ENCODE results near the gene CMYA5.
A peak's percentile ranks its signal among the peaks of the same experiment; 100 is the strongest.
"Not testable (repeated sequence)": the region's sequence is repeated elsewhere in the genome, so short reads cannot be mapped to it uniquely, and the experiment has no call there.

CMYA5 gene

DNA sequence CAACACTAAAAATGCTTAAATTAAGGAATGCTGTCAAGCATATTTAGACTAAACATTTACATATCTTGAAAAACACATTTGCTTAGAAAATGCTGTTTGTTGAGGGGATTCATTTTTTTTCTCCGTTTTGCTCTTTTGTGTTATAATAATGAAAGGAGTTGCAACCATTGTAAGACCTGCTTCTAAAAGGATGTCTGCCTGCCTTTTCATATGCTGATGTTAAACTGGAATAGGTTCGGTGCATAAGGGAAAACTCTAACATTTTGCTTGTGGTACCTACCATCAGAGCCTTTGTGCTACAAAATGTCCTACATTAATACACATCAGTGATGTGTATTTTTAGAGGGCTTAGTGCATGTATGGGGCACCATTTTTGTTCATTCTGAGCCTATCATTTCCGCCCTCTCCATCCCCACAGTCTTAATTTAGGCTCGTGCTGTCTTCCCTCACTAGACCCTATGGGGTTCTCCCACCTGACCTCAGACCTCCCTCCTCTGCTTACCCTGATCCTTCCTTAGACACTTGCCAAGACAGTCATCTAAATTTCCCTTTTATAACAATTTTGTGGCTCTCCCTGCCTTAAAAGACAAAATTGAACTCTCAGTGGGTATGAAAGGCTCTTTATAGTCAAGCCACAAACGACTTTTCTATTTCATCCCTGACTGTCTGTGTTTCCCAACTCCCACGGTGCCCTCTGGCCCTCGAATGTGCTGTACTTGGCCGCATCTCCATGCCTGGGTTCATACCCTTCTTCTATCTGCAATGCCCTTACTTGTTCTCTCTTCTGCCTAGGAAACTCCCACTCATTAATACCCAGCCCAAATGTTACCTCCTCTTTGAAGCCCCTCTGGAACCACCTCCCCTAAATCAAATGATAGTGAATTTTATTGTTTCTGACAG, 61.2 kb downstream of the CMYA5 start:
- DNase-seq: no peak

DNA sequence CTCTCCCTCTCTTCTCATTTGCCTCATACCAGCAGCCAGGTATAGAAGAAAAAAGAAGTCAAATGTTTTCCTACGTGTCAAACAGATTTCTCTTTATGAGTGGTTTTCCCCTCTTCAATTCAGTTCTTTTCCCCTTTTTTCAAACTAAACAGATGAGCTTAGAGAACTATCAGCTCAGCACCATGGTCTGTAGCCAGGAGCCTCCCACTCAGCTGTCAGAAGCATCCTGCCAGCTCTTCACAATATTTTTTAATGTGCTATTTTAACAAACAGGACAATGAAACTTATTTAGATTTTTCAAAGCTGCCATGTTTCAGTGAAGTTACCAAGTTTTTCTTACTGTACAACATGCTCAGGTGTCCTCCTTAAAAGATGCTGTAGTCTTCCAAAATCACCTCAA, 63.5 kb downstream of the CMYA5 start:
- no peak for DNase-seq

DNA sequence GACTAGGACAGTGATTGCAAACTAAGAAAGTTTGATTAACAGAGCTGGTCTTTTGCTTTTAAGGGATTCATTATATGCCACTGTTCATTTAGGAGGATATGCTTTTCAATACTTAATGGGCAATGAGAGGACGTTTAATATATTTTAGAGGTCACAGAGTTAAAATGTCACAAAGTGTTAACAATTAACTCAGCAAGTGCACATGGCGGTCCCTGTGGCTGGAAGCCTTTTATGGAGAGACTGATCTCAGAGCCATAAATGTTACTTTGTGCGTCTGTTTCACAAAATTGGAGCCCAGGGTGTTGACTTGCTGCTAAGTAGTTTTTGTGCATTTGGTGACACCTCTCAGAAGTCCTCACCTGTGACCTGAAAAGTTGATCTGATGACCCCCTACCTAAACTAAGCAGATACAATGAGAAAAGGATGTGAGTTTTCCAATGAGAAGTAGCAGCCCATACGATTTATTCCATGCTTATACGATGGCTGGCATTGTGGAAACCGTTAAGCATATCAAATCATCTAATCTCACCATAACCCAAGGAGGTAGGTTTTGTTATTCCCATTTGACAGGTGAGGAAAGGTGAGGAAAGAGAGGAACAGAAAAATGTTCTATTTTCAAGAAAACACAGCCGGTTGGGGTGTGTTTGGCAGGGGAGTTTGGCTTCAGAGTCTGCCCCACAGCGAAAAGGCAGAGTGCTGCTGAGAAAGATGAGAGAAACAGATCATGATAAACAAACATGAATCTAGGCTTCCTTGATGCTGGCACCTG, 64.4 kb downstream of the CMYA5 start:
- DNase-seq: no peak

DNA sequence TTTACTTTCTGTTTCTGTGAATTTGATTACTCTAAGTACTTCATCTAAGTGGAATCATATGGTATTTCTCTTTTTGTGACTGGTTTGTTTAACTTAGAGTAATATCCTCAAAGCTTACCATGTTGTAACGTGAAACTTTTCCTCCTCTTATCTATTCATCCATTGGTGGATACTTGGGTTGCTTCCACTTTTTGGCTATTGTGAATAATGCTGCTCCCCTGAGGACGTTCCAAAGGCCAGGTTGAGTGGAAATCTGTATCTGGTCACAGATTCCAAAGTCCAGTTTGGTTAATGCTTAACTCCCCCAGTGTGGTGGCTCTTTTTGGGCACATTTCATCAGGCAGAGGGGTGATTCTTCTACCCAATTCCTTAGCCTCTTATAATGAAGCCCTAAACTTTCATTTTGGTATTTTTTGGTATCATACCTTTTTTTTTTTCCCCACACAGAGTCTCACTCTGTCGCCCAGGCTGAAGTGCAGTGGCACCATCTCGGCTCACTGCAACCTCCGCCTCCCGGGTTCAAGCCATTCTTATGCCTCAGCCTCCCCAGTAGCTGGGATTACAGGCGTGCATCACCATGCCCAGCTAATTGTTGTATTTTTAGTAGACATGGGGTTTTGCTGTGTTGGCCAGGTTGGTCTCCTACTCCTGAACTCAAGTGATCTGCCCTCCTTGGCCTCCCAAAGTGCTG, 65.4 kb downstream of the CMYA5 start:
- no peak for DNase-seq

DNA sequence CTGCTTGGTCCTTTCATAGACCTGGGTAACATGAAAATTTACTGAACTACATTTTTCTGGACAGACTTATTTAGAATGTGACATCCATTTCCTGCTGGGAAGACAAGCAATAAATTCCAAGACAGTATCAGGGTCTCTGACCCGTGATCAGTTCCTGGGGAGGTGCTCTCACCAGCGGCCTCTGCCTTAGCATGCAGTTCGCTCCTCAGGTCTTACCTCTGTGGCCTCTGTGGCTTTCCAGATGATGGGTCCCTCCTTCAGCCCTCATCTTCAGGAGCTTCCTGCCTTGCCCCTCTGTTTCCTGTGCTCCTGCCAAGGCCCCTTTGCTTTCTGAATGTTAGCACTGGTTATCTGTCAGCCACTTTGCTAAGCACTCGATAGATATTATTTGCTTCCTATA, 66.4 kb downstream of the CMYA5 start:
- no peak for DNase-seq

DNA sequence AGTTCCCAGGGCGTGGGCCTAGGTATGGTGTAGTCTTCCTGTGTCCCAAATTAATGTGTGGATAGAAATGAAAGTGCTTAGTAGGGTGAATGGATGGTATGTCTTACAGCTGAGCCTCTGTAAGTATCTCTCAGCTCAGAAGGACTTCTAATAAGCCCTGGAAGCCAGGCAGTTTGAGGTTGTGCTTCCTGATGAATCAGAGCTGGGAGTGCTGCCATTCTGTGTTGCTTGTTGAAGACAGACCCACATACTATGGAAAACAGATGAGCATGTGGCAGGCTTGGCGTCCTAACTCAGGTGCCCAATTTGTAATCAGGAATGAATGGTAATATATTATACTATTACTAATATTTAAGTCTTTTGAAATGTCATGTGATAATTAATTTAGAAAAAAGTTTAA, 69.8 kb downstream of the CMYA5 start:
- no peak for DNase-seq

DNA sequence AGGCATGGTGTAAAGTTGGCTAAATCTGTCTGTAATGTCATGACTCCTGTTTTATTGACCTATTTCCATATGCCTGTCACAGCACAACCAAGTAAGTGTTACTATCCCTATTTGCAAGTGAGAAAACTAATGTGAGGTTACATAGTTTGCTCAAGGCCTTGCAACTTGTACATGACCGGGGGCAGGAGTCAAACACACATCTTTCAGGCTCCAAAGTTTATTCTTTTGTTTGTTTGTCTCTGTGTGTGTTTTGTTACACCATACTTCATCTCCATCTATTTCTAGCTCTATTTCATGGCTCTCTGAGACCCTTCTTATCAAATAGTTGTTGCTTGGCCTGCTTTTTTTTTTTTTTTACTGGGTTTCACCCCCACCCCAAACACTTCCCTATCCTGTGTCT, 70.2 kb downstream of the CMYA5 start:
- no peak for DNase-seq

DNA sequence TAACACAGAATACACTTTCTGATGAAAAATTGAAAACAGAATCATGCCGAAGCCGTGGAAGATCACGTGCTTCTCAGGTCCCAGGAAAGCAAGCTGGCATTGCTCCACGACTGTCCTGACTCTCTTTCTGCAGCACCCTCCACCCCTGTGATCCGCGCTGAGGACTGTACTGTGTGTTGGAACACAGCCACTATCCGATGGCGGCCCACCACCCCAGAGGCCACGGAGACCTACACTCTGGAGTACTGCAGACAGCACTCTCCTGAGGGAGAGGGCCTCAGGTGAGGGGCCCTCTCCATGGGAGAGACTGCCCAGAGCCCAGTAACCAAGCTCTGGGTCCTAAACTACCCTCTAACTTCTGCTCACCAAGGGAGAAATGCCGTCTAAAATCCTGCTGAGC, 73.3 kb downstream of the CMYA5 start:
- DNase-seq: no peak

DNA sequence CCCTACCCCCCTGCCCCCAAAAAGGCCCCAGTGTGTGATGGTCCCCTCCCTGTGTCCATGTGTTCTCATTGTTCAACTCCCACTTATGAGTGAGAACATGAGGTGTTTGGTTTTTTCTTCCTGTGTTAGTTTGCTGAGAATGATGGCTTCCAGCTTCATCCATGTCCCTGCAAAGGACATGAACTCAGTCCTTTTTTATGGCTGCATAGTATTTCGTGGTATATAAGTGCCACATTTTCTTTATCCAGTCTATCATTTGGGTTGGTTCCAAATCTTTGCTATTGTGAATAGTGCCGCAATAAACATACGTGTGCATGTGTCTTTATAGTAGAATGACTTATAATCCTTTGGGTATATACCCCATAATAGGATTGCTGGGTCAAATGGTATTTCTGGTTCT, 74.5 kb downstream of the CMYA5 start:
- not testable (repeated sequence) for DNase-seq

DNA sequence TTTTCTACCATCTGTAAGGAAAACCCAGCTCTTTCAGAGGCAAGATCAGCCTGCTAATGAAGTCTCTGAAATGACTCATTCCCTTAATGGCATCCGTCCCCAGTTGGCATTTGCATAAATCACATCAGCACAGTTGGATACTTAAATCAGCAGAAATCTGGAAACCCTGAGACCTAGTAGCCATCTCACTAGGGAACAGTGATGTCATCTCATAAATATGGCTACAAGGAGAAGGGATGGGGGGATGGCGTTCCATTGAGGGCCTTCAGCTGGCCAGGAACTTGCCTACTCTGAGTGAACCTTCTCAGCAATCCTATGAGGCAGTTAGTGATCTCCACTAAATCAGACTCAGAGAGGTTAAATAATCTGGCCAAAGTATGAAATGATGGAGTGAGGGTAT, 81.8 kb downstream of the CMYA5 start:
- no peak for DNase-seq

DNA sequence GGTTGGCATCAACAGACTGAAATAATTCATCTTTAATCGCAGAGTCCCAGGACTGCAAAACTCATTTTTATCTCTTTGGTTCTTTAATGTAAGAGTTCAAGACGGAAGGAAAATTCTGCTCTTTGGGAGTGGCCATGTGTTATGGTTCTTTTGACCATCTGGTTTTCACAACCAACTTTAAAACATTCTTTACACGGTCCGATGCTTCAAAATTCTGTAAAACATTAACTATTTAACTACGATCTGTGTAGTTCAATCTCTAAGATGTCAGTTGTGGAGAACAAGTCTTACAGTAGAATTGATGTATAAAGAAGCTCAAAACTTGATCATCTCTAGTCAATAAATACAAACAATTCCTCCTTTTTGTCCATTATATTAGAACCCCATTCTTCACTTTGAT, 83.0 kb downstream of the CMYA5 start:
- no peak for DNase-seq

DNA sequence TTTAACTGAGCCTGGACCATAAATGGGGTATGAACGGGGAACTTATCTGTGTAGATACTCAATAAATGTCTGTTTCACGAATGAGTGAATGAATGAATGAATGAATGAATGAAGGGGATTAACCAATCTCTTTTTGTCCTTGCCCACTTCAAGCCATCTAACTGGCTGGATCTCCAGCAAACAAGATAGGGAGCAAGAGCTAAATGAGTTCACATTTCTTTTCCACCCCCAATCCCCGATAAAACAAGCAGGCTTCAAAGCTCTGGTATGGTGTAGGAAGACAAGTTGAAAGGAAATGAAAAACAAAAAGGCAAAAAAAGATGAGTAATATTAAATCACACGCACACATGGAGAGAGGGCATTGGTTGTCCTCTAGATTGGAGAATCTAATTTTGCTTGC, 84.0 kb downstream of the CMYA5 start:
- no peak for DNase-seq

DNA sequence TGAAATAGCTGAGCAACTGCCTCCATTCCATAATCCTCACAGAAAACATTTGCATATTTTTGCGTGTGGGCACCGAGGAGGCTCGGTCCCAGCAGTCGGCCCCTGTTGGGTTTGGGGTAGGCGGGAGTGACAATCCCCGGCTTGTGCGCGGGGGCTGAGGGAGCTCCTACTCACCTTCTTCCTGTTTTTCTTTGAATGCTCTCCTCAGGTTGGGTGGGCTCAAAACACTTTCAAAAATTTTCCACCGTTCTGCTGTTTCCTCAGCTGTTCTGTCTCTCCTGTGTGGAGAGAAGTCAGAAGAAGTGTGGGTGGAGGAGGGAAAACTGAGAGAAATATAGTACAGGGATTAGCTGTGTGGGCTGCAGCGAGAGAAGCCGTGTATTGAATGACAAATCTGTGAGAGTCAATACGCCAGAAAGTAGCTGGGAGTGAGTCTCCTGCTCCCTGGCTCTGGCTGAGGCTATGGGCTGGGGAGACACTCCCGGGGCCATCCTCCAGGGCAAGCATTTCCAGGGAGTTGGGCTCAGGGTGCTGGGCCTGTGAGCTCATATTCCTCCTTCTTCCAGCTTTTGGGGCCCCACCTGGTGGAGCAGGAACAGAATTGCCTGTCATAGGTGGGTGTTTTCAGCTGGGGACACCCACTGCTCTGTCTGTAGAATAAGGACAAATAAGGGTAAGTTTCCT, 84.7 kb downstream of the CMYA5 start:
- peak; percentile 11 to 19 for DNase-seq

DNA sequence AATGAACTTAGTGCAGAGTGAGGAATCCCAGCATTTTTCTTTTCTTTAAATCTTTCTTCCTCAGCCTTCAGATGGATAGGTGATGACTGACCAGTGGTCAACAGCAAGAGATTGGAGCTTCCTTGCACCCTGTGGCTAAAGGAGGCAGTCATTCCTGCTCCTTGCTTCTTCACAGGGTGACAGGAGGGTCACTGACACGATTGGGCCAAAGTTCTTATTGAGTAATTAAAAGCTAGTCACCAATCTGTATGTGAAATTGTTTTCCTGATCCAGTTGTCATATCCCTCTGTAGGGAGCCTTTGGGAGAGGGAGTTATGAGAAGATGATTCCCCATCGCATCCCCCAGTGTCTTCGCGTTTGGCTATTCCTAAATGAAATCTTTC, 85.2 kb downstream of the CMYA5 start:
- no peak for DNase-seq

DNA sequence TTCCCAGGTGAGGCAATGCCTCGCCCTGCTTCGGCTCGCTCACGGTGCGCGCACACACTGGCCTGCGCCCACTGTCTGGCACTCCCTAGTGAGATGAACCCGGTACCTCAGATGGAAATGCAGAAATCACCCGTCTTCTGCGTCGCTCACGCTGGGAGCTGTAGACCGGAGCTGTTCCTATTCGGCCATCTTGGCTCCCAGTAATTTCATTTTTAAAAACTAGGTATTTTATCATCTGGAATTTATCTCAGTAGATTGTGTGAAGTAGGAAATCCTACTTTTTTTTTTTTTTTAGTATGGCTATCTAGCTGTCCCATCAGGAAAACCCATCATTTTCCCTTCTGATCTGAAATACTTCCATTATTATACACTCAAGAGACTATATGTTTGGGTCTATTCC, 95.1 kb downstream of the CMYA5 start:
- DNase-seq: not testable (repeated sequence)

DNA sequence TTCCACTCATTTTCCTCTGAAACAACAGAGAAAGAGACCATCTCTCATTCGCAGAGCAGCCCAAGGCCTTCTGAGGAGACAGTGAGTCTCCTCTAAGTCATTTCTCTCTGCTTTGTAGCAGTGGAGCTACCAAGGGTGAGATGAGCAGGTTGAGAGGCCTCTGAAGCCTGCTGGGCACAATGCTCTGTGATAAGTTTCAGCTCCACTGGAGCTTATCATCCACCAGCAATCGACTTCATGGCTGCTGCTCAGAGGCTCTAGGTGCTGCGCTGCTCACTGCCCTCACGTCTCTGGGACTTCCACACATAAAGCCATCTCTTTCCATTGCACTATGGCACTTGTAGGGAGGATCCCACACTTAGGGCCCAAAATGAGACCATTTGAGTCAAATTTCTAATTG, 96.3 kb downstream of the CMYA5 start:
- DNase-seq: no peak

DNA sequence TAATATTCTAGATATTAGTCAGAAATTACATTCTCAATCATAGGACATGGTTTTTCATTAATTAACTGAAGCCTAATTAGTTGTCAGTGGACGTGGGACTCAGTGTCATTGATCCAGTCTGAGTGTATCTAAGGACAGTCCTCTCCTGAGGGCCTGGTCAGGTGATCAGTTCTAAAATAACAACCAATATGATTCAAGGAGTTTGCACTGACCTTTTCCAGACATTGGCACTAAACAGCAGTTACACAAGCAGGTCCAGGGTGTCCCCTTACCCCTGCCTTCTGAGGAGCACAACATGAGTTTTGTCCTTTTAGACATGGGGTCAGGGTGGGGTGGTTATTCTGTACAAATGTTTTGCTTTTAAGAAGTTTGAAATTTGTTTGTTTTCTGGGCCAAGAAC, 97.8 kb downstream of the CMYA5 start:
- no peak for DNase-seq

DNA sequence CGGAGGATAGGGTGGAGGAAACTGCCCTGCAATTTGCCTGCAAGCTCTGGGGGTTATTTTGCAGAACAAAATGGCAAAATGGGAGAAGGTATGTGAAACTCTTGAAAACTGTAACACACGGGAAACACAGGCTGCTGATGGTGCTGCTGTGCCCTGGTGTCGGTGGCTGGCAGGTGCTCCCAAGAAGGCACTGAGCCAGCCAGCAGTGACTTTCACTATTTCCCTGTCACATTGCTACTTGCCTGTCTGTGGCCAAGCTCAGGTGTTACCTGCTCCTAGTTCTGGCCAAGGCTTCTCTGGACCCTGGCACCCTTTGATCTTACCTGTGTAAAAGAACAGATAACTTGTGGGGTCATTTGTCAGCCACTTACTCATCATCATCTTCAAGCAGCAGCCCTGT, 102.2 kb downstream of the CMYA5 start:
- no peak for DNase-seq

DNA sequence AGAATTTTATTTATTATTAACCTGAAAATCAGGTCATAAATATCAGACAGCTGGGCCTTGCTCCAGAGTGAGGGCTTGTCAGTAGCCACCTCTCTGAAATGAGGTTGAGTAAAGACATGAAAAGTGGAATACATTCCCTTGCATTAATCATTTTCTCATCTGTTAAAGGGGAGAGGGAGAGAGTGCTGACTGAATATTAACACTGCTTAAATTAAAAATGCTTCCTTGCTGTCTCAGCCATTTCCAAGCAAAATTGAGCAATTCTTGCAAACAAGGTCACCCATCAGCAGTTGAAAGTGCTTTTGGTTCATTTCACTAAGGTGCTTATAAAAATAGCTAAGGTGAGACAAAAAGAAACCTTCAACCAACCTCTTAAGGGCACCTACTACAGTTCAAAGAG, 102.8 kb downstream of the CMYA5 start:
- DNase-seq: no peak

DNA sequence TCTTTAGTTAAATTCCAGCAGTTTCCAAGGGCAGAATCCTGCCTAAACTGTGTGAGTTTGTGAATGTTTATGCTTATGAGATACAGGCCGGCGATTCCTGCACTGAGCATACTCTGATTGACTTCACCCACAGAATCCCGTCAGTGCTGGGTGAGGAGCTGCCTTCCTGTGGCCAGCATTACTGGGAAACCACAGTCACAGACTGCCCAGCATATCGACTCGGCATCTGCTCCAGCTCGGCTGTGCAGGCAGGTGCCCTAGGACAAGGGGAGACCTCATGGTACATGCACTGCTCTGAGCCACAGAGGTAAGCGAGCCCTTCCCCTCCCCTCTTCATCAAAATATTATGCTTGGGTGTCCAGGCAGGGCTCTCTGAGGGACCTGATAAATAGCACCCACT, 103.7 kb downstream of the CMYA5 start:
- no peak for DNase-seq

DNA sequence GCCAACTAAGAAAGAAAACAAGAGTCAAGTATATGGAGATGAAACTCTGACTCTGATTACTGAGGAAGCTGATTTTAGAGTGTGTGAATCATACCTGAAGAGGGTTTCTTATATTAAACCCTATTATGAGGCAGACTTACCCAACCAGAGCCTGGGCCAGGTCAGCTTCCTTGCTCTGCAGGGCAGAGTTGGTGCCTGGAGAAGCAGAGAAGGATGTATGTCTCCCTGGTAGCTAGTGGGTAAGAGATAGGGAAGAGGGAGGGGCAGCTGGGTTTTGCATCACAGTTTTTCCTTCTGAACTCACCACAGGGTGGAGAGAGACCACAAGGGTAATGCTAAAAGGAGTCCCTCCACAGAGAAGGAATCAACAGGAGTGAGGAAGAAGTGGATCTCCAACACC, 104.1 kb downstream of the CMYA5 start:
- DNase-seq: no peak

DNA sequence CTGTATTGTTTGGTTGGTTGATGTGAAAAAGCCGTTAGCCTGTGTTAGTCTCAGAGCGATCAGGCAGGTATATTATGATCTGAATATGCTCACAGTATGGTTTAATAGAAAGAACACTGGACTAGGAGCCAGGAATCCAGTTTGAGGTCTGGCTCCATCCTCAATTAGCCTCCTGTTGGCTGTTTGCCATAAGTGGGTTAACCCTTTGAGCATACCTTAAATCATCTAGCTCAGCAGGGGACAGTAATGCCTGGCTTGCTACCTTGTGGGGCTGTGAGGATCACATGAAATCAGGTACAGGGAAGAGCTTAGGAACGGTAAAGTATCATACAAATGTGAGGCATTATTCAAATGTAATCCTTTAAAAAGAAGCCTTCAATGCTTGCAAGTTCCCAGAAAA, 104.7 kb downstream of the CMYA5 start:
- no peak for DNase-seq

DNA sequence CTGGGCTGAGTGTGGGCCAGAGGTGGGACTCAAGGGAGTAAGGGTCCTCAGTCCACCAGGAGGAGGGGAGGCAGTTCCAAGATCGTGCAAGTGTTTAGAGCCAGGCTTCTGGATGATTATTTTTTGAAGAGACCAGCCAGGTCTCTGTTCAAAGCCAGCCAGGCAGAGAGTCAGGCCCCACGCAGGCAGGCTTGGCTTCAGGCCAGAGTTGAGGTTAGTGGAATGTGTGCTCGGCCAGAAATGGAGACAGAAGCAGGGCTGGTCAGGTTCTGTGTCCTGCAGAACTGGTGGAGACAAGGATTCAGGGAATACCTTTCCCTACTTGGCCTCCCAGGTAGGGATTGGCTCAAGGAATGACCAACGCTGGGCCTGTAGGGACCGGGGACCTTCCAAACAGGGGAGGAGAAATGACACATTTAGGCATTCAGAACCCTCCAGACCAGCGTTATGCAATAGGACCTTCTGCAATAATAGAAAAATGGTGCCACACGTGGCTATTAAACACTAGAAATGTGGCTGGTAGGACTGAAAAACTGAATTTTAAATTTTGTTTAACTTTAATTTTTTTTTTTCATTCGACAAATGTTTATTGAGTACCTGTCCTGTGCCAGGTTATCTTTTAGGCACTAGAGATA, 106.2 kb downstream of the CMYA5 start:
- no peak for DNase-seq

Data from activated CD4-positive, alpha-beta T cell treated with anti-CD3 and anti-CD28 coated beads, Interleukin-2, amount 50 U/mL, for 48 hours (primary cell).